CD4-positive, alpha-beta memory T cell (primary cell): ENCODE data around the gene ST3GAL3. TPM values are rescaled to one million over a fixed set of nuclear protein-coding genes. Genes with fewer than 3 reads are reported as not detected.
"Not testable (repeated sequence)": the region's sequence is repeated elsewhere in the genome, so short reads cannot be mapped to it uniquely, and the experiment has no call there.

Experiments
- CTCF ChIA-PET: fragments of 350-600 bp; sonication (Branson Sonifier 250); formaldehyde crosslinking; loops from one replicate; lab custom pipeline; 2021; ENCODE audit warnings: inconsistent platforms; ENCODE audit not compliant: partially characterized antibody; lab: Charles Lee
- POLR2A ChIA-PET: fragments of 350-600 bp; sonication (Branson Sonifier 250); formaldehyde crosslinking; loops from one replicate; lab custom pipeline; 2021; ENCODE audit not compliant: partially characterized antibody; lab: Charles Lee
- DNase-seq, 5 donors: peaks; one replicate each; pipeline versions ENCODE4 v3.0.0 to v3.0.0-alpha.2; 2020 to 2022; ENCODE audit warnings: mixed read lengths in 1 of 5
- H3K27ac ChIP-seq: one replicate; pipeline ENCODE4 v1.7.0; 2013; ENCODE audit warnings: low read depth, low read length
- H3K27me3 ChIP-seq: 2 replicates; pipeline ENCODE4 v1.7.0; 2013; ENCODE audit warnings: mild to moderate bottlenecking, low read length, moderate library complexity; ENCODE audit not compliant: insufficient read depth
- H3K36me3 ChIP-seq: 2 replicates; pipeline ENCODE4 v1.7.0; 2013; ENCODE audit warnings: mild to moderate bottlenecking, low read length, moderate library complexity; ENCODE audit not compliant: insufficient read depth
- H3K4me1 ChIP-seq: 2 replicates; pipeline ENCODE4 v1.7.0; 2013; ENCODE audit warnings: mild to moderate bottlenecking, low read length, moderate library complexity; ENCODE audit not compliant: insufficient read depth
- H3K4me3 ChIP-seq, 2 donors: one replicate each; pipeline ENCODE4 v1.7.0; 2013; ENCODE audit warnings: low read length in 2 of 2, mild to moderate bottlenecking in 1 of 2
- H3K9me3 ChIP-seq, 2 donors: one replicate each; pipeline ENCODE4 v1.7.0; 2013; ENCODE audit warnings: low read length in 2 of 2, control low read depth in 1 of 2; ENCODE audit not compliant: control insufficient read depth in 1 of 2
- H3K27ac Mint-ChIP-seq, 7 donors: one replicate each; pipeline ENCODE4 v1.8.0; 2020 to 2021; ENCODE audit warnings: mixed read lengths in 7 of 7, mild to moderate bottlenecking in 6 of 7, inconsistent platforms in 3 of 7, moderate library complexity in 3 of 7
- H3K27me3 Mint-ChIP-seq, 2 donors: one replicate each; pipeline ENCODE4 v1.8.0; 2020 to 2021; ENCODE audit warnings: mixed read lengths in 2 of 2
- H3K36me3 Mint-ChIP-seq, 2 donors: one replicate each; pipeline ENCODE4 v1.8.0; 2020 to 2021; ENCODE audit warnings: mixed read lengths in 2 of 2, inconsistent platforms in 1 of 2, mild to moderate bottlenecking in 1 of 2
- H3K4me1 Mint-ChIP-seq, 4 donors: one replicate each; pipeline ENCODE4 v1.8.0; 2020 to 2021; ENCODE audit warnings: mixed read lengths in 4 of 4, mild to moderate bottlenecking in 1 of 4
- H3K4me3 Mint-ChIP-seq, 8 donors: one replicate each; pipeline ENCODE4 v1.8.0; 2020 to 2021; ENCODE audit warnings: mixed read lengths in 8 of 8, mild to moderate bottlenecking in 7 of 8, moderate library complexity in 6 of 8, inconsistent platforms in 3 of 8
- H3K9me3 Mint-ChIP-seq, 8 donors: one replicate each; pipeline ENCODE4 v1.8.0; 2020 to 2021; ENCODE audit warnings: mixed read lengths in 8 of 8, mild to moderate bottlenecking in 5 of 8, inconsistent platforms in 3 of 8, moderate library complexity in 1 of 8
- intact Hi-C: fragments of 100-400 bp; cut with micrococcal nuclease; formaldehyde crosslinking; loops from one replicate; pipeline ENCODE4 v1.15.1; 2023
- polyA plus RNA-seq, 2 donors: library from polyadenylated mRNA; unstranded; fragments of 300-500 nt; fragmentation: Illumina TruSeq; gene quantifications; one replicate each; pipeline ENCODE4 v1.2.3, GENCODE V29; 2021
- total RNA-seq, 2 experiments: library from RNA; stranded (reverse); gene quantifications; one replicate each; pipeline ENCODE4 v1.2.3, GENCODE V29; 2021

The ST3GAL3 gene
- total and polyA plus RNA-seq, 4 experiments from 2014 or later = 6.1 to 29.6 (median 16.3) TPM

GRCh38 chr1:43831851-43832250 lies 124.5 kb downstream of the ST3GAL3 start:
- H3K36me3 Mint-ChIP-seq = peaks cover 4 to 22% of the 10 kb centered on the region in 2 donors
- H3K9me3 Mint-ChIP-seq = no peaks in the 10 kb centered on the region
- H3K27ac Mint-ChIP-seq = peak overlapping the region in 1 of 7 donors; percentile 20

GRCh38 chr1:43832255-43832654 lies 124.9 kb downstream of the ST3GAL3 start:
- Mint-ChIP-seq H3K36me3 (peaks cover 7 to 22% of the 10 kb centered on the region in 2 donors), H3K27me3 (no peaks in the 10 kb centered on the region), H3K27ac (peak overlapping the region in 3 of 7 donors; percentile 19 to 25 (median 20)), H3K4me1 (peaks cover 10 to 26% (median 20%) of the 10 kb centered on the region in 4 donors), H3K9me3 (no peaks in the 10 kb centered on the region), H3K4me3 (no peak overlapping the region)
- POLR2A ChIA-PET = no interaction called here
- intact Hi-C loops = no loop called here
- no peak for DNase-seq
- H3K4me1 ChIP-seq = peaks cover 16% of the 10 kb centered on the region
- H3K27me3 ChIP-seq = no peaks in the 10 kb centered on the region
- CTCF ChIA-PET = no interaction called here
- no peak overlapping the region for H3K27ac ChIP-seq
- no peaks in the 10 kb centered on the region for H3K36me3 ChIP-seq
- no peaks in the 10 kb centered on the region for H3K9me3 ChIP-seq
- no peak overlapping the region for H3K4me3 ChIP-seq

More at GRCh38 chr1:43831851-43832250, 124.5 kb downstream of the ST3GAL3 start:
- DNase-seq = no peak
- Mint-ChIP-seq H3K4me3 (no peak overlapping the region), H3K4me1 (peaks cover 10 to 24% (median 19%) of the 10 kb centered on the region in 4 donors), H3K27me3 (no peaks in the 10 kb centered on the region)
- intact Hi-C loops = no loop called here
- CTCF ChIA-PET = no interaction called here
- Histone ChIP-seq H3K4me3 (no peak overlapping the region), H3K27me3 (no peaks in the 10 kb centered on the region), H3K36me3 (no peaks in the 10 kb centered on the region), H3K4me1 (peaks cover 16% of the 10 kb centered on the region), H3K27ac (no peak overlapping the region), H3K9me3 (no peaks in the 10 kb centered on the region)
- POLR2A ChIA-PET = no interaction called here

- no peak overlapping the region for H3K27ac ChIP-seq
- H3K4me3 Mint-ChIP-seq = no peak overlapping the region
- no peaks in the 10 kb centered on the region for H3K9me3 ChIP-seq
- intact Hi-C loops = no loop called here
- CTCF ChIA-PET = no interaction called here
- no peak overlapping the region for H3K4me3 ChIP-seq
- H3K4me1 ChIP-seq = peaks cover 16% of the 10 kb centered on the region
- H3K9me3 Mint-ChIP-seq = no peaks in the 10 kb centered on the region
- H3K36me3 ChIP-seq = no peaks in the 10 kb centered on the region
- peaks cover 7 to 22% of the 10 kb centered on the region in 2 donors for H3K36me3 Mint-ChIP-seq
- H3K27ac Mint-ChIP-seq = no peak overlapping the region
- H3K4me1 Mint-ChIP-seq = peaks cover 10 to 26% (median 20%) of the 10 kb centered on the region in 4 donors
- no peaks in the 10 kb centered on the region for H3K27me3 ChIP-seq
- POLR2A ChIA-PET = no interaction called here
- H3K27me3 Mint-ChIP-seq = no peaks in the 10 kb centered on the region
- DNase-seq = no peak
These were observed 125.7 kb downstream of the ST3GAL3 start for GRCh38 chr1:43832998-43833397.

GRCh38 chr1:43833902-43834279 lies 126.6 kb downstream of the ST3GAL3 start:
- H3K27ac Mint-ChIP-seq, DNase-seq, H3K27me3 Mint-ChIP-seq, H3K9me3 ChIP-seq, intact Hi-C loops, H3K36me3 ChIP-seq, H3K4me3 ChIP-seq, H3K9me3 Mint-ChIP-seq, H3K4me3 Mint-ChIP-seq, H3K27ac ChIP-seq, POLR2A ChIA-PET, CTCF ChIA-PET, H3K27me3 ChIP-seq: not testable (repeated sequence)
- Mint-ChIP-seq H3K4me1 (peaks cover 10 to 26% (median 20%) of the 10 kb centered on the region in 4 donors), H3K36me3 (peaks cover 16 to 29% of the 10 kb centered on the region in 2 donors)
- peaks cover 16% of the 10 kb centered on the region for H3K4me1 ChIP-seq

DNA sequence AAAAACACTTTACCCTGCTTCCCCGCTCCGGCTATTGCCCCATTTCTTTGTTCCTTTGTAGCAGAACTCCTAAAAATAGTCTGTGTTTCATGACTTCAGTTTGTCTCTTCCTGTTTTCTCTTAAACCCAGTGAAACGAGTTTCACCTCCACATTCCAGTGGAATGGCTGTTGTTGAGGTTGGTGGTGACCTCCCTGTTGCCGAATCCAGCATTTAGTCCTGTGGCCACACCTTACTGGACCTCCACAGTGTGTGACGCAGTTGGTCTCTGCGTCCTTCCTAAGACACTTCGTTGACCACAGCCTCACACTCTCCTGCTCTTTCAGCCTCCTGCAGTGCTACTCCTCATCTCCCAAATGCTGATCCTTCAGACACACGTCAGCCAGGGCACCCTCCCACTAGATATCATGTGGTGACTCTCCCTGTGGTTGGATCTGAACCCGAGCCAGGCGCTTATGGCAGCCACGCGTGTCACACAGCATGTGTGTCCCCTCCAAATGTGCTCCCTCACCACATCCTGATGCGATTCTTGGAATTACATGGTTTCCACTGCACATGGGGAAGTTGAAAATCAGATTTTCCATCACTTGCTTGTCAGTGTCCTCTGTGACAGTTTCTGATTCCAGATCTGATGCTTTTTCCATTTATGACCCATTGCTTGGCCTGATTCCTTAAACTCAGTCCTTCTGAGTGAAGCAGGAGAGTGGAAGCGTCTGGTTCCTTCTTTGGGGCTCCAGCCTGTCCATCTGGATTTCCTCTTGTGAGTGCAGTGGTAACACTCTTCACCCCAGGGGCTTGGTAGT lies 127.1 kb downstream of the ST3GAL3 start:
- peaks cover 10 to 26% (median 20%) of the 10 kb centered on the region in 4 donors for H3K4me1 Mint-ChIP-seq

DNA sequence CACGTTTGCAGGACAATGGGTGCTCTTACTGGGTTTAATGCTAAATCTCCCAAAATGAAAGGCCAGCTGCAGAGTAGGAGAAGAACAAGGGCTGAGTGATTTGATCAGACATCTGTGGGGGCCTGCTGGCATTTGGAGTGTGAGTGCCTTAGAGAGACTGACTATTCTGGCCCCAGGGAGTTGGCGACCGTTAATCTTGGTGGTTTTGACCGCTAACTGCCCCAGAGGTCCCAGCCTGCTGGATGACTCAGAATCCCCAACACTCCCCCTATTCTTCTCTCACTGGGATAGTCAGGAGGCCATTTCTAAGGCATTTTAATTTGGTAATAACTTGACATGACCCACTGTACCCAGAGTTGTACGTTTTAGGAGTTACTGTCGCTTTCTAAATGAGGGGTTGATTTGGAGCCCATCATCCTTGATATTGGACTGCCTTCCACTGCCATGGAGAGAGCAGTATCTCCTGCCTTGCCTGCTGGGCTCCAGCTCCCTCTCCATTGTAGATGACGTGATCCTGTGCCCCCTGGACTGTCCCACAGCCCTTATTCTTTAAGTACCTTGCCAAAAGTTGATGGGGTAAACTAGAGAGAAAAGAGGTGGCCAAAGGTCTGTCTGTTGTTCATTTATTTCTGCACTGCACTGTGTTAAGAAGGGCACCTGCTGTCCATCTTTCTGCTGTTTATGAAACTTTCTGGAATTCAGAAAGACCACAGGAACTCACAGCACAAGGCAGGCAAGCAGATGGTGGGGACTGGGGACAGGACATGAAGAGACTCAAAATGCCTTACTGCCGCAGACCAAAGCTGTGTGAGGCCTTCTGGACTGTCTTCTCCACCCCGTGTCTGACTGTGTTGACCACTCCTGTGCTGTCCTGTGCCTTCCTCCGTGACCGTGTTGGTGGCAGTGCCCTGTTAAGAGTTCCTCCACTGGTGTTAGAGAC lies 128.0 kb downstream of the ST3GAL3 start:
- no peak overlapping the region for H3K4me3 Mint-ChIP-seq
- H3K4me1 ChIP-seq = peaks cover 16% of the 10 kb centered on the region
- DNase-seq = no peak
- peak overlapping the region in 3 of 7 donors; percentile 6 to 77 (median 77) for H3K27ac Mint-ChIP-seq
- H3K27me3 Mint-ChIP-seq = no peaks in the 10 kb centered on the region
- ChIA-PET CTCF (no interaction called here), POLR2A (no interaction called here)
- no peak overlapping the region for H3K4me3 ChIP-seq
- no peak overlapping the region for H3K27ac ChIP-seq
- no peaks in the 10 kb centered on the region for H3K9me3 Mint-ChIP-seq
- no peaks in the 10 kb centered on the region for H3K27me3 ChIP-seq
- peaks cover 10 to 26% (median 19%) of the 10 kb centered on the region in 4 donors for H3K4me1 Mint-ChIP-seq
- H3K36me3 Mint-ChIP-seq = peaks cover 30 to 40% of the 10 kb centered on the region in 2 donors
- intact Hi-C loops = no loop called here
- peaks cover 10% of the 10 kb centered on the region for H3K36me3 ChIP-seq
- H3K9me3 ChIP-seq = no peaks in the 10 kb centered on the region

More for the DNA sequence above, 127.1 kb downstream of the ST3GAL3 start:
- Mint-ChIP-seq H3K36me3 (peaks cover 22 to 34% of the 10 kb centered on the region in 2 donors), H3K4me3 (peak overlapping the region in 1 of 8 donors; percentile 34), H3K27ac (peak overlapping the region in 3 of 7 donors; percentile 24 to 77 (median 36)), H3K9me3 (no peaks in the 10 kb centered on the region), H3K27me3 (no peaks in the 10 kb centered on the region)
- Histone ChIP-seq H3K9me3 (no peaks in the 10 kb centered on the region), H3K4me3 (no peak overlapping the region), H3K27ac (no peak overlapping the region), H3K27me3 (no peaks in the 10 kb centered on the region), H3K4me1 (peaks cover 16% of the 10 kb centered on the region), H3K36me3 (peaks cover 7% of the 10 kb centered on the region)
- no peak for DNase-seq
- ChIA-PET CTCF (no interaction called here), POLR2A (no interaction called here)
- intact Hi-C loops = no loop called here
